HUES6 (cell line): ENCODE measurements around the gene SNRPD2.

Experiments
- H3K27ac ChIP-seq: 2 replicates; pipeline ENCODE4 v1.7.0; 2013; ENCODE audit warnings: low read depth, mild to moderate bottlenecking, low read length, inconsistent platforms
- H3K27me3 ChIP-seq: 2 replicates; pipeline ENCODE4 v1.6.1; 2013; ENCODE audit warnings: low read length; ENCODE audit not compliant: control insufficient read depth, insufficient read depth
- H3K36me3 ChIP-seq: 2 replicates; pipeline ENCODE4 v1.6.1; 2013; ENCODE audit warnings: low read length; ENCODE audit not compliant: control insufficient read depth, insufficient read depth
- H3K4me1 ChIP-seq: 2 replicates; pipeline ENCODE4 v1.6.1; 2013; ENCODE audit warnings: low read length; ENCODE audit not compliant: control insufficient read depth, insufficient read depth
- H3K4me3 ChIP-seq: 2 replicates; pipeline ENCODE4 v1.5.1; 2013; ENCODE audit warnings: low read depth, low read length
- H3K9ac ChIP-seq: one replicate; pipeline ENCODE4 v1.6.1; 2013; ENCODE audit warnings: mild to moderate bottlenecking, low read length
- H3K9me3 ChIP-seq: 2 replicates; pipeline ENCODE4 v1.6.1; 2013; ENCODE audit warnings: low read depth, low read length; ENCODE audit not compliant: control insufficient read depth, insufficient read depth

Gene SNRPD2

DNA sequence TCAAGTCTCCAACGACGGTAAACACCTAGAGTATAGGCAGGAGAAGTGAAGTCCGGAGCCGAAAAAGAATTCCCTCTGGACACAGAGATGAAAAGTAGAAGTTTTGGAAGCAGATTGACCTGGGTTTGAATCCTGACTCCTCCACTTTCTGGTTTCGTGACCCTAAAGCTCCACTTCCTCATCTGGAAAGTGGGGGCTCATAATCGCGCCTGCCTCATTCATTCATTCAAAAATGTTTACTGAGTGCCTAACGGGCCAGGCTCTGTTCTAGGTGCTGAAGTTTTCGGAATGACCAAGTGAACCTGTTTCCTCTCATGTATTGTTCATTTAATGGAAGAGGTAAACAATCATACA, 45.4 kb downstream of the SNRPD2 start:
- Histone ChIP-seq H3K36me3 (no peaks in the 10 kb centered on the region), H3K27me3 (0 out of 2 replicates have a peak, but pooled peaks cover 4% of the 10 kb centered on the region), H3K4me3 (peak overlapping the region; percentile 49), H3K27ac (no peak overlapping the region), H3K9ac (no peak overlapping the region), H3K9me3 (no peaks in the 10 kb centered on the region), H3K4me1 (peaks cover 14% of the 10 kb centered on the region)

DNA sequence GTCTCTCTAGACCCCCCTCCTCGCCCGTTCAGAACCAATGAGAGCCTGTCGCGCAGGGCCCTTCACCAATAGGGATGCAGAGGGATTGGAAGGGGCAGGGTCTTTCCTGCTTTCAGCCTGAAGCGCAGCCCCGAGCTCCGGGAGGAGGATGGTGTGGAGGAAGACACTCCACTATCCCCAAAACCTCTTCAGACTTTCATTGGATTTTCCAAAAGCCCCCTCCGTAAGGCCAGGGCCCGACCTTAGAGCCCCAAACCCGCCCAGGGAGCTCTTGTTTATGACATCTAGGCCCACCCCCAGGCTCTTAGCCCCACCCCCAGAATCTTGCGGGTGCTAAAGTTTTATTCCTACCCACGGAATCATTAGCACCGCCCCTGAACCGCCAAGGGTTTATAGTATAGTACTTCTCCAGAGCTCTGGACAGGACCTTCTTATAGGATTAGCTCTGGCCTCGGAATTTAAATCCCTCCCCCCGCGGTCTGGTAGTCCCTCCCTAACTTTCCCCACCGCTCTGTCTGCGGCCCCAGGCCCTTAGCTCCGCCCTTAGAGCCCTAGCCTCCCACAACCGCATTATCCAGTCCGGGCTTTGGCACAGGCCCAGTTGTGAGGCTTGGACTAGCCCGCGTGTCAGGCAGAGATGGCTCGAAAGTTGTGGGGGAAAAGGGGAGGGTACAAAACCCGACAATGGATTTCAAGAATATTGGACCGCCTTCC, 46.0 kb downstream of the SNRPD2 start:
- peaks cover 14% of the 10 kb centered on the region for H3K4me1 ChIP-seq
- H3K36me3 ChIP-seq: no peaks in the 10 kb centered on the region
- H3K27ac ChIP-seq: no peak overlapping the region
- no peaks in the 10 kb centered on the region for H3K9me3 ChIP-seq
- 0 out of 2 replicates have a peak, but pooled peaks cover 4% of the 10 kb centered on the region for H3K27me3 ChIP-seq
- peak overlapping the region; percentile 49 for H3K4me3 ChIP-seq
- no peak overlapping the region for H3K9ac ChIP-seq

DNA sequence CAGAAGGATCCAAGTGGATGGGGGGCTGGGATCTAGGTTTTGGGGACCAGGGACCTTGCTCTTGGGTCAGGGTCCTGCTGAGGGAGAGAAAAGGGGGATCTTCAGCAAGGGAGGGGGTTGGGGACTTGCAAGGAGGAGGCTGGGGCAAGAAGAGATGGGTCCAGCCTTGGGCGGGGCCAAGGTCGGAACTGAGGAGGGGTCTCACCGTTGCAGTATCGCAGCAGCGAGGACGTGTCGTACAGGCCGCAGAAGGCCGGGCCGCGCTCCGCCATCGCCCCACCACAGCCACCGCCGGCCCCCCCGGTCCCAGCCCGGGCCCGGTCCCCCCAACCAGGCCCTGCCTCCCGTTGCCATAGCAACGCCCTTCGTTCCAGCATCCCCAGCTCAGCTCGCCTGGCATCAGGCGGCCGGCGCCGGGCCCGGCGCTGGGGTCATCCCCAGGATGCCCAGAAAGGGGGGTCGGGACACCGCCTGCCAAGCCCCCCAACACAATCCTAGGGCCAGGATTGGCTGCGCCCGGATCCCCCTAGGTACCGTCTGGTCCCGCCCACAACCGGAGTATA, 46.6 kb downstream of the SNRPD2 start:
- H3K9ac ChIP-seq: no peak overlapping the region
- no peak overlapping the region for H3K4me3 ChIP-seq

DNA sequence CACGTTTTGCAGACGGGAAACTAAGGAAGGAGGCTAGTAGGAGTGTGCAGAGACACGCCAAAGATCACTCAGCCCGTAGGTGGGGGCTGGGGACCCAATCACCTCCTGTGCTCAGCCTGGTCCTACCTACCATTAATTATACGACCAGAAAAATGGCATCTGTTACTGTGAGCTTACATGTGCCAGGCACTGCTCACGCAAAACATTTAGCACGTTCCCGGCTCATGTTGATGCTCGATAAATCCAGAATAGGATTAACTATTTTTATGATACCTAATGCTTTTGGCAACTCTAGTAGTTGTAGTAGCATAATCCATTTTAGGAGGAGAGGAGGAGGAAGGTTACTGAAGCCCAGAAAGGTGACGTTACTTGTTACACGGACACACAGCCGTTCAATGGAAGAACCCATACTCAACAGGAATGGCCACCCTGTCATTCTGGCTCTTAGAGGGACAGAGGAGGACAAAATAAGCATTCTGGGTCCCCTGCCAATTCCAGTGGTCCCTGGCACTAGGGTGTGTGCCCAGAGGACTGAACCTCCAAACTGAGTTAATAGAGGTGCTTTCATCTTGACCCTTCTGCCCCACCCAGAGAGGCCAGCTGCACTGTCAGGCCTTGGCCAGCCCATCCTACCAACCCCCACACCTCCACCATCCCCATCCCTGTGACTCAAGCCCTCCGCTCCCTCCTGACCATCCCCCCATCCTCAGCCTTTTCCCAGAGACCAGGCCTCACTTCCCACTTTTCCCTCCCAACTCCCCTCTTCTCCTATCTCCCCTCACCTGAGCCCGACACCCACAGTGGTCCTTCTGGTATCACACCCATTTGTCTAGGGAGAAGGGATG, 47.6 kb downstream of the SNRPD2 start:
- Histone ChIP-seq H3K9me3 (no peaks in the 10 kb centered on the region), H3K4me1 (peaks cover 14% of the 10 kb centered on the region), H3K36me3 (no peaks in the 10 kb centered on the region), H3K27ac (no peak overlapping the region), H3K4me3 (peak overlapping the region; percentile 80), H3K9ac (no peak overlapping the region), H3K27me3 (0 out of 2 replicates have a peak, but pooled peaks cover 4% of the 10 kb centered on the region)

More for the DNA sequence above, 46.6 kb downstream of the SNRPD2 start:
- 0 out of 2 replicates have a peak, but pooled peaks cover 4% of the 10 kb centered on the region for H3K27me3 ChIP-seq
- peaks cover 14% of the 10 kb centered on the region for H3K4me1 ChIP-seq
- no peaks in the 10 kb centered on the region for H3K9me3 ChIP-seq
- H3K27ac ChIP-seq: no peak overlapping the region
- no peaks in the 10 kb centered on the region for H3K36me3 ChIP-seq

DNA sequence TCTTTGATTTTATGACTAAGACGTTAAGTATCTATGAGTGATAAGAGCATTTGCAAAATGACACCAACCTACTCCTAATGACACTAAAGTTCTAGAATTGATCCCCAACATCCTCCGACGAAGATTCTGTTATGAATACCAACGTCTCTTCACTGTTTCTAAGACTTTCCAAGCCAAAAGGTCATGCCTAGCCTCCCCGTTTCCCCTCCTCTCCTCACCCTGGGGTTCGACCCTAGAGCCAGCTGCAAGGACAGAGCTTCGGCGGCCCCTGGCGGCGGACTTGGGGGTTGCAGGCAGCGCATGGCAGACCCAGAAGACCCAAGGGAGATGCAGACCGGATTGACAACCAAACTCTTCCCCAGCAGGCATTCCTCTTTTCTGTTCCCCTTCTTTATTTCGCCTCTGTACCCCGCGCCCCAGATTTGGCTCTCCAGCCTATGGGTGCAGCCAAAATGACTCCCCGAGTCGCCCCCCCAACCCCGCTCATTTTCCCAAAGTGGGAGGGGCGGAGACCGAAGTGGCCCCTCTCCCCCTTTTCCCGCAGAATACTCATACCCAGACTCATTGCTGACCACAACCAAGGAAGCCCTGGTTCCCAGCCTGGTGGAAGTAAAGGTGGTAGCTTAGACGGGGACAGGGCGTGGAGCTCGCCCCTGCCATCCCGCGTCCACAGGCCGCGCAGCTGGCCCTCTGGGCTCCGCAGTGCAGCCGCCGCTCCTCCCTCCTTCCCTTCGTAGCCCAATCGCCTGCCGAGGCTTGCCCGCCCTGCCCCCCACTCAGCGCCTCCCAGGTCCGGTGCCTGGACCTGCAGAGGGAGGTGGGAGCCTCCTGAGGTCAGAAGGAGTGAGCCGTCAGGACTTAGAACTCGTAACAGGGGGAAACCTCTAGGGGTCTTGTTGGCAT, 48.5 kb downstream of the SNRPD2 start:
- Histone ChIP-seq H3K9ac (peak overlapping the region; percentile 18), H3K4me1 (peaks cover 20% of the 10 kb centered on the region), H3K36me3 (no peaks in the 10 kb centered on the region), H3K9me3 (no peaks in the 10 kb centered on the region), H3K27ac (no peak overlapping the region), H3K27me3 (0 out of 2 replicates have a peak, but pooled peaks cover 4% of the 10 kb centered on the region), H3K4me3 (peak overlapping the region; percentile 80)

DNA sequence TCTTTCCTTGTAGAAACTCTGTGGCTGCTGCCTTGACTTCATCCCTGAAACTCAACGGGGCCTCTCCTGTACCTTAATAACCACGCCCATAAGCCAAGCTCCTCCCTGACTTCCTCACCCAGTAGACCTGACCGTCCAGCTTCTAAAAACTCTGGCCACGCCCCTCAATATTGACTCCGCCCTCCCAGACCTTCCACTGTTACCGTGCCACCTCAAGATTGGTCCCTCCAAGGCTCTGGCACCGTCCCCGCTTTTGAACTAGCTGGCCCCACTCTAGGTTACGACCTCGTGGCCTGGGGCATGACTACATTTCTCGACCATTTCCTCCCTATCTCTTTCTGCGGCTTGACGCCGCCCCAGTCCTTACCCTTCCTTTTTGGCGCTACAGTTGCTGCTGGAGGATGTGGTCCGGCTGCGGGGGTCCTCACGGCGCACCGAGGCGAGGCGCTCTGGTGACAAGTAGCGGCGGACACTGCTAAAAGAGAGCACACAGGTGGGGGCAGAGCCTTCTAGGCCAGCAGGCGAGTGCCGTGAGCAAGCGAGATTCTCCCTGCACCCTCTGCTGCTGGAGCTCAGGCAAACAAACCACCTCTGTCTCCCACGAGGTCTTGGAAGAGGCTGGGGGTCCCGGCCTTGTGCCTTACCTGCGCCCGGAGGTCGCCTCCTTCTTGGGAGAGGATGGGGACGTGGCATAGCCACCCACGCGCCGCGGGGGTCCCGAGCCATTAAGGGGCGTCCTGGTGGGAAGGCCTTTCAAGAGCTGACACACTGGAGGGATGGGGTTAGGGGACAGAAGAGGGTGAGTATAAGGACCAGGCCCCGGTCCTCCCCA, 50.3 kb downstream of the SNRPD2 start:
- peaks cover 26% of the 10 kb centered on the region for H3K4me1 ChIP-seq
- H3K4me3 ChIP-seq: peak overlapping the region; percentile 58
- no peaks in the 10 kb centered on the region for H3K36me3 ChIP-seq
- H3K27ac ChIP-seq: no peak overlapping the region; the same call in 1 of the 2 replicates
- H3K9me3 ChIP-seq: no peaks in the 10 kb centered on the region
- H3K9ac ChIP-seq: peak overlapping the region; percentile 39
- H3K27me3 ChIP-seq: 0 out of 2 replicates have a peak, but pooled peaks cover 4% of the 10 kb centered on the region

DNA sequence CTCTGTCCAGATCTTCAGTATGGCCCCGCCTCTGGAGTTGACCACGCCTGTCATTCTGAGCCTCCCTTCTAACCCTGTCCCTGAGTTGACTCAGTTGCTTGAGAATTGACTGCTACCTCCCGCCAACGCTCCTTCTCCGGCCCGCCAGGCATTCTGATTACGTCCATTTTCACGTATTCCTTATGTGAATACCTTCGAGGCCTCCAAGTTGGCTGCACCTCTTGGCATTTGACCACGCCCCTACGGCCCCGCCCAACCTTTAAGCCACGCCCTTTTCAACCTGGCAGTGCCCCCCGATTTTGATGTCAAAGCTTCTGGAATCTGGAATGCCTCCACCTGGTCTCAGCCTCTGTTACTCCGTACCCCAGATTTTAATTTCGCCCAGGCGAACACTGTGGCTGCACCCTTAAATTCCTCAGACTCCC, 50.9 kb downstream of the SNRPD2 start:
- no peaks in the 10 kb centered on the region for H3K36me3 ChIP-seq
- H3K4me3 ChIP-seq: peak overlapping the region; percentile 58
- no peak overlapping the region for H3K9ac ChIP-seq
- H3K27me3 ChIP-seq: 0 out of 2 replicates have a peak, but pooled peaks cover 4% of the 10 kb centered on the region
- peaks cover 26% of the 10 kb centered on the region for H3K4me1 ChIP-seq
- no peak overlapping the region for H3K27ac ChIP-seq
- no peaks in the 10 kb centered on the region for H3K9me3 ChIP-seq

DNA sequence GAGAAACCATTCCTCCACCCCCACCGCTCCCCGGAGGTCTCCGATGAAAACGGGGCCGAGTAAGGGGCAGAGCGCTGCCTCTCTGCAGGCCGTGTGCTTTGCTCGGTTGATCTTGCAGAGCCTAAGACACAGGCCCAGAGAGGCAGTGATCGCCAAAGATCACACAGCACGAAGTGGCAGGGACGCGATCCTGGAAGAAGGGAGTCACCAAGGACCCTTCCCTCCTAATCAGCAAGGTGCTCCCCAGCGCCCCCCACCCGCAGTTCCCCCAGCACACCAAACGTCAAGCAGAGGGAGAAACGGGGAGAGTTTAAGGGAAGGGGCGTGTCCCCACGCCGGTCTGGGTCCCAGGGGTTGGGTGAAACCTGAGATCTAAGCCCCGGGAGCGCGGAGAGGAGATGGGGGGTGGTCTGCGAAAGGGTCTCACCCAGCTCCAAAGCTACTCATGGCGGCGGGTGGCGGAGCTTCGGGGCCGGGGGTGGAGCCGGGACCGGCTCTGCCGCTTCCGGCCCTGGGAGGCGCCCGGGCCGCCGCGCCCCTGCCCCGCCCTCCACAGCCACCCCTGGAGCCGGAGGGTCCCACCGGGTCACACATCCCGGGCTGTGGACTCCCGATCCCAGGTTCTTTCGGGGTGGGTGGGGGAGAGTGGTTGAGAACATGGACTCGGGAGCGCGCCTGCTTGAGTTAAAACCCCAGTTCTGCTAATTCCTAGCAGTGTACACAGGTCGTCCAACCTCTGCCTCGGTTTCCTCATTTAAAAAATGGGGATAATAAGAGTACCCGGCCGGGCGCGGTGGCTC, 52.6 kb downstream of the SNRPD2 start, which contains the start of gene EML2:
EML2 (minus strand) TSS at position 468 of the 800 bp plus-strand sequence; CDS start at position 447, 21 bp downstream.
- Histone ChIP-seq H3K27me3 (no peaks in the 10 kb centered on the region), H3K9ac (peak within 1 kb of the TSS; percentile 48), H3K9me3 (no peaks in the 10 kb centered on the region), H3K4me3 (peak within 1 kb of the TSS; percentile 71), H3K4me1 (peaks cover 21% of the 10 kb centered on the region), H3K27ac (no peak within 1 kb of the TSS; the same call in 1 of the 2 replicates), H3K36me3 (no peaks in the 10 kb centered on the region)

DNA sequence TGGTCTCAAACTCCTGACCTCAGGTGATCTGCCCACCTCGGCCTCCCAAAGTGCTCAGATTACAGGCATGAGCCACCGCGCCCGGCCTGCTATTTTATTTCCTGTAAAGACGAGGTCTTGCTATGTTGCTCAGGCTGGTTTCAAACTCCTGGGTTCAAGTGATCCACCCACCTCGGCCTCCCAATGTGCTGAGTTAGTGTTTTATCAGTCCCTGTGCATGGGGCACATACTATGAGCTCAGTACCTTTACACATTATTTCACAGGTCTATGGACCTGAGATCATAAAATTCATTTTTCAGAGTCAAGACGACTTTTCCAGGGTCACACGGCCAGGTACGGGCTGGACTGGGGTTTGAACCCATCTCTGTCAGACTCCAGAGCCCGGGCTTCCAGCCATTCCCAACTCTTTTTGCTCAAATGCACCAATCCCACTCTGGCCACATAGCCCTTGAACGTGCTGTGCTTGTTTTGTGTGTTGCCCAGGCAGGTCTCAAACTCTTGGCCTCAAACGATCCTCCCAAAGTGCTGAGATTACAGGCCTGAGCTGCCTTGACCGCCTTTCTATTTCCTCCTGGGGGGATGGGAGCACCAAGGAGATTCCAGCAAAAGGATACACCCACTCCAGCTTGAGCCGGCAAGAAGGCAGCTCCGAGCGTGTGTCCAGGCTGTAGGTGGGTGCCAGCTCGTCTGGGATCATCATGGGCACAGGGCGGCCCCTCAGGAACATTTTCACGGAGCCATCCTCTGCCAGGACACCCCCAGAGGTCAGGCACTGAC, 53.7 kb downstream of the SNRPD2 start:
- Histone ChIP-seq H3K27me3 (no peaks in the 10 kb centered on the region), H3K4me1 (peaks cover 17% of the 10 kb centered on the region), H3K9me3 (no peaks in the 10 kb centered on the region), H3K36me3 (no peaks in the 10 kb centered on the region), H3K4me3 (peak overlapping the region; percentile 71), H3K9ac (peak overlapping the region; percentile 48), H3K27ac (no peak overlapping the region; the same call in 1 of the 2 replicates)
